H1 (cell line): Measurements from ENCODE around the gene C14orf132. TPM values are rescaled to one million over a fixed set of nuclear protein-coding genes. Genes with fewer than 3 reads are reported as not detected.

Experiments used
- CTCF ChIA-PET: fragments of 300-600 bp; sonication (Branson Sonifier 250); formaldehyde crosslinking; loops from one replicate; lab custom pipeline; 2021; ENCODE audit not compliant: partially characterized antibody; lab: Charles Lee
- POLR2A ChIA-PET: fragments of 300-600 bp; sonication (Branson Sonifier 250); formaldehyde crosslinking; loops from one replicate; lab custom pipeline; 2021; ENCODE audit warnings: inconsistent platforms; ENCODE audit not compliant: partially characterized antibody; lab: Charles Lee
- DNase-seq, 2 experiments: peaks; one replicate each; pipeline versions ENCODE4 v3.0.0 to v3.0.0-alpha.2; 2010 to 2022; ENCODE audit warnings: low spot score in 2 of 2, low read depth in 1 of 2, mixed read lengths in 1 of 2
- FAIRE-seq: peaks from 2 replicates; lab custom pipeline; 2011; peaks lifted over from hg19 to GRCh38; lab: Jason Lieb, UNC
- H2AFZ ChIP-seq: 2 replicates; pipeline ENCODE4 v1.8.1; 2012; ENCODE audit warnings: low read length, inconsistent platforms
- H2AK5ac ChIP-seq: 2 replicates; pipeline ENCODE4 v1.6.1; 2013; ENCODE audit warnings: low read depth, low read length
- H2BK120ac ChIP-seq: replicated peaks from 2 replicates; pipeline ENCODE3; 2013; ENCODE audit warnings: low read depth, low read length, inconsistent platforms
- H2BK12ac ChIP-seq: 2 replicates; pipeline ENCODE4 v1.6.1; 2013; ENCODE audit warnings: low read depth, low read length
- H2BK15ac ChIP-seq: 2 replicates; pipeline ENCODE4 v1.6.1; 2013; ENCODE audit warnings: low read length
- H2BK20ac ChIP-seq: 2 replicates; pipeline ENCODE4 v1.6.1; 2013; ENCODE audit warnings: low read length
- H2BK5ac ChIP-seq: 2 replicates; pipeline ENCODE4 v1.6.1; 2013; ENCODE audit warnings: low read depth, low read length
- H3K14ac ChIP-seq: 2 replicates; pipeline ENCODE4 v1.6.1; 2013; ENCODE audit warnings: inconsistent platforms; ENCODE audit not compliant: insufficient read length
- H3K18ac ChIP-seq: 2 replicates; pipeline ENCODE4 v1.6.1; 2013; ENCODE audit warnings: low read length; ENCODE audit errors: extremely low read depth
- H3K23ac ChIP-seq: 2 replicates; pipeline ENCODE4 v1.6.1; 2013; ENCODE audit warnings: inconsistent platforms; ENCODE audit not compliant: insufficient read length
- H3K23me2 ChIP-seq: 2 replicates; pipeline ENCODE4 v1.6.1; 2013; ENCODE audit warnings: low read depth, low read length
- H3K27ac ChIP-seq: 2 replicates; pipeline ENCODE4 v1.6.1; 2011; ENCODE audit warnings: low read depth, low read length, inconsistent platforms
- H3K27me3 ChIP-seq, 4 experiments: replicated peaks in 1 of 4; 1 replicate in 1 of 4; 2 replicates in 3 of 4; pipeline versions ENCODE4 v1.6.1 to v1.8.1; 2011 to 2013; ENCODE audit warnings: low read length in 3 of 4, mild to moderate bottlenecking in 3 of 4, inconsistent platforms in 2 of 4, mixed read lengths in 2 of 4, moderate library complexity in 1 of 4; ENCODE audit not compliant: control insufficient read depth in 3 of 4, insufficient read depth in 3 of 4; ENCODE audit errors: extremely low read depth in 1 of 4
- H3K36me3 ChIP-seq, 4 experiments: 2 replicates each; pipeline versions ENCODE4 v1.6.1 to v1.8.1; 2011 to 2013; ENCODE audit warnings: mild to moderate bottlenecking in 4 of 4, low read length in 3 of 4, moderate library complexity in 2 of 4, control low read depth in 1 of 4, inconsistent platforms in 1 of 4; ENCODE audit not compliant: insufficient read depth in 4 of 4, control insufficient read depth in 2 of 4
- H3K4ac ChIP-seq: replicated peaks from 2 replicates; pipeline ENCODE3; 2013; ENCODE audit warnings: low read length, low read depth, mixed read lengths, inconsistent platforms; ENCODE audit not compliant: insufficient read length
- H3K4me1 ChIP-seq, 4 experiments: replicated peaks in 1 of 4; 1 replicate in 1 of 4; 2 replicates in 3 of 4; pipeline versions ENCODE4 v1.6.1 to v1.8.1; 2011 to 2013; ENCODE audit warnings: low read length in 3 of 4, inconsistent platforms in 2 of 4, mixed read lengths in 1 of 4; ENCODE audit not compliant: insufficient read depth in 4 of 4, control insufficient read depth in 3 of 4
- H3K4me2 ChIP-seq, 2 experiments: 2 replicates each; pipeline versions ENCODE4 v1.6.1 to v1.8.1; 2011 to 2013; ENCODE audit warnings: low read depth in 2 of 2, low read length in 2 of 2, control low read depth in 1 of 2, inconsistent platforms in 1 of 2, mild to moderate bottlenecking in 1 of 2; ENCODE audit not compliant: insufficient read depth in 1 of 2
- H3K4me3 ChIP-seq, 4 experiments: fragments of 200-600, 300-600 bp in 1 of 4; sonication (generic), shearing (Covaris generic), sonication (Bioruptor Twin) in 1 of 4; 2 replicates each; pipeline versions ENCODE4 v1.5.1 to v1.8.1; 2011 to 2016; ENCODE audit warnings: low read length in 4 of 4, low read depth in 3 of 4, control low read depth in 2 of 4, inconsistent platforms in 2 of 4, mild to moderate bottlenecking in 2 of 4, mixed read lengths in 1 of 4, moderate library complexity in 1 of 4; ENCODE audit not compliant: insufficient read depth in 2 of 4; ENCODE audit errors: extremely low read depth in 1 of 4
- H3K56ac ChIP-seq: replicated peaks from 2 replicates; pipeline ENCODE3; 2013; ENCODE audit warnings: low read depth, mild to moderate bottlenecking, mixed read lengths, low read length, inconsistent platforms; ENCODE audit not compliant: insufficient read length
- H3K79me1 ChIP-seq: 2 replicates; pipeline ENCODE4 v1.6.1; 2013; ENCODE audit warnings: low read depth, low read length, control low read depth
- H3K79me2 ChIP-seq, 2 experiments: 2 replicates each; pipeline versions ENCODE4 v1.6.1 to v1.8.1; 2012 to 2013; ENCODE audit warnings: low read length in 2 of 2, mild to moderate bottlenecking in 2 of 2, inconsistent platforms in 1 of 2; ENCODE audit not compliant: insufficient read depth in 2 of 2, control insufficient read depth in 1 of 2
- H3K9ac ChIP-seq, 4 experiments: replicated peaks in 1 of 4; 1 replicate in 1 of 4; 2 replicates in 3 of 4; pipeline versions ENCODE4 v1.6.1 to v1.8.1; 2011 to 2013; ENCODE audit warnings: low read depth in 3 of 4, low read length in 3 of 4, control low read depth in 2 of 4, mild to moderate bottlenecking in 2 of 4, moderate library complexity in 2 of 4, inconsistent platforms in 1 of 4; ENCODE audit errors: extremely low read depth in 1 of 4
- H3K9me3 ChIP-seq, 2 experiments: 2 replicates each; pipeline versions ENCODE4 v1.6.1 to v1.8.1; 2012 to 2013; ENCODE audit warnings: mild to moderate bottlenecking in 2 of 2, moderate library complexity in 2 of 2, control low read depth in 1 of 2, inconsistent platforms in 1 of 2, low read depth in 1 of 2, low read length in 1 of 2, mixed read lengths in 1 of 2; ENCODE audit not compliant: insufficient read depth in 2 of 2
- H4K20me1 ChIP-seq, 2 experiments: replicated peaks in 1 of 2; 2 replicates each; pipeline versions ENCODE3 to v1.8.1; 2011 to 2013; ENCODE audit warnings: inconsistent platforms in 2 of 2, low read length in 2 of 2, mild to moderate bottlenecking in 1 of 2; ENCODE audit not compliant: insufficient read depth in 2 of 2, control insufficient read depth in 1 of 2
- H4K5ac ChIP-seq: 2 replicates; pipeline ENCODE4 v1.6.1; 2013; ENCODE audit warnings: low read length, low read depth, mixed read lengths, inconsistent platforms; ENCODE audit not compliant: insufficient read length
- H4K8ac ChIP-seq: 2 replicates; pipeline ENCODE4 v1.8.0; 2013; ENCODE audit warnings: mild to moderate bottlenecking, moderate library complexity, low read length, inconsistent platforms; ENCODE audit not compliant: insufficient read depth; ENCODE audit errors: extremely low read depth
- H4K91ac ChIP-seq: replicated peaks from 2 replicates; pipeline ENCODE3; 2013; ENCODE audit warnings: low read length, mixed read lengths, inconsistent platforms; ENCODE audit not compliant: insufficient read length
- SAP30 ChIP-seq: fragments of 300-600 bp; sonication (generic); IDR thresholded peaks from 2 replicates; pipeline ENCODE4 v1.7.1; 2012; ENCODE audit warnings: low read length, moderate library complexity, mild to moderate bottlenecking, inconsistent platforms; ENCODE audit not compliant: insufficient read depth, insufficient replicate concordance
- WGBS, 2 experiments: shearing (Covaris generic) in 1 of 2; methylation state at CpG; one replicate each; pipeline versions ENCODE4 v1.1.6 to v1.1.7; 2013 to 2015; ENCODE audit warnings: low lambda C conversion rate in 2 of 2, mixed read lengths in 2 of 2, inconsistent platforms in 1 of 2, low coverage in 1 of 2, missing lambda C conversion rate in 1 of 2; ENCODE audit not compliant: insufficient replicate concordance in 2 of 2, insufficient coverage in 1 of 2, insufficient read length in 1 of 2; ENCODE audit errors: extremely low coverage in 1 of 2, missing lambda C conversion rate in 1 of 2; 5-methylcytosine and 5-hydroxymethylcytosine counted together
- polyA plus RNA-seq, 7 experiments: library from polyadenylated mRNA; depleted of rRNA in 3 of 7; stranded (reverse) in 5 of 7; unstranded in 2 of 7; fragments of >200 nt in 5 of 7; fragments of 200-250 nt in 2 of 7; gene quantifications; 1 replicate in 5 of 7; 2 replicates in 1 of 7; 4 replicates in 1 of 7; pipeline versions ENCODE4 v1.2.1 to v1.2.3, GENCODE V29; 2011 to 2013; ENCODE audit warnings: missing spikeins in 2 of 7, mixed read lengths in 2 of 7
- total RNA-seq: library from RNA; stranded (reverse); fragmentation: NEBNext Ultra II Directional; extraction: Animal tissue kit (Norgen Biotek cat#: 25700); gene quantifications from 2 replicates; pipeline ENCODE4 v1.2.1, GENCODE V29; 2021

C14orf132 gene
- total and polyA plus RNA-seq, 2 of the 8 experiments (the other 6 are each of a cell fraction or from before 2014, with no cell fraction given) = 11.7 to 32.5 TPM

DNA sequence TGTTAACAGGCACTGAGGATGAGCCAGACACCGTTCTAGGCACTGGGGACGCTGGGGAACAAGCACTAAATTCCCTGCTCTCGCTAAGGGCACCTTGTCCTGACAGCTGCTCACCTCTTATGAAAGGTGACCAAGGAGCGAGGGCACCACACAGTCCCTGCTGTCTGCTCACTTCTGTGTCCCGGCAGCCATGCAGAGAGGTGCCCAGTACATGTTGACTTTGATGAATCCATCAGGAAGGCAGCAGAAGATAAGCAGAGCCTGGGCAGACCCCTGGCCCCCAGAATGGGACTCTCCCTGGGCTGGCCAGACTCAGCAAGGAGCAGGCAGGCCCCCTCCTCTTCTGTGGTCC lies 14.1 kb downstream of the C14orf132 start:
- peaks cover 0 to 4% (median 1%) of the 10 kb centered on the region in 4 experiments; a peak in 2 of 8 replicates for H3K36me3 ChIP-seq
- no peak overlapping the region for H2BK15ac ChIP-seq
- H2BK120ac ChIP-seq = no peak overlapping the region
- H3K27me3 ChIP-seq = no peaks in the 10 kb centered on the region
- no peak overlapping the region for H2AK5ac ChIP-seq
- FAIRE-seq (no peak), DNase-seq (no peak)
- no peak overlapping the region for H3K18ac ChIP-seq
- H3K4me2 ChIP-seq = no peak overlapping the region
- no peak overlapping the region for H3K14ac ChIP-seq
- WGBS, 2 experiments = 94% methylated on average over 5 of the region's 5 CpGs; no CpG with 5 or more reads in 1 of the 2 experiments
- H3K79me1 ChIP-seq = no peaks in the 10 kb centered on the region
- H3K56ac ChIP-seq = no peak overlapping the region
- no peak overlapping the region for H3K9ac ChIP-seq
- no peak overlapping the region for H4K8ac ChIP-seq
- no peaks in the 10 kb centered on the region for H3K9me3 ChIP-seq
- H3K4me3 ChIP-seq = no peak overlapping the region
- no peak overlapping the region for H2BK12ac ChIP-seq
- H3K23me2 ChIP-seq = no peaks in the 10 kb centered on the region
- CTCF ChIA-PET = interaction anchor here (1.3 to 1.4 kb wide), 4 partner anchors 46 to 491 kb away, joined by 3 read pairs; no protein-coding TSS in a partner anchor
- no peak overlapping the region for H2BK5ac ChIP-seq
- POLR2A ChIA-PET = no interaction called here
- H4K20me1 ChIP-seq = peaks cover 8 to 11% of the 10 kb centered on the region in 2 experiments
- no peak overlapping the region for H3K23ac ChIP-seq
- no peak overlapping the region for H3K27ac ChIP-seq
- no peak overlapping the region for H2BK20ac ChIP-seq
- no peaks in the 10 kb centered on the region; a peak in 2 of 7 replicates for H3K4me1 ChIP-seq
- no peak overlapping the region for H3K4ac ChIP-seq
- no peak overlapping the region for H4K5ac ChIP-seq
- H4K91ac ChIP-seq = no peak overlapping the region
- no peak overlapping the region for H2AFZ ChIP-seq
- H3K79me2 ChIP-seq = no peaks in the 10 kb centered on the region
- TF ChIP-seq SAP30 = no peak
